Activated CD8-positive, alpha-beta memory T cell treated with anti-CD3 and anti-CD28 coated beads, Interleukin-2, amount 10 ng/mL, durations not matched to agents 7 days and 5 days (primary cell): Measurements from ENCODE around the gene CACNG6. TPM values are rescaled to one million over a fixed set of nuclear protein-coding genes. Genes with fewer than 3 reads are reported as not detected.

Experiments used
- total RNA-seq, 2 experiments: library from RNA; stranded (reverse); gene quantifications; one replicate each; pipeline ENCODE4 v1.2.3, GENCODE V29; 2021

The CACNG6 gene
- total RNA-seq, 2 experiments from 2014 or later = not detected

Other genes with a start within 250 kb of the CACNG6 start
- not detected for gene NLRP12, start 167.3 kb upstream of the CACNG6 start, total RNA-seq
- gene MYADM, start 123.8 kb upstream of the CACNG6 start, total RNA-seq = 10 to 100 TPM; 52.2 to 69.4 TPM
- not detected for gene PRKCG, start 109.4 kb upstream of the CACNG6 start, total RNA-seq
- not detected for gene CACNG7, start 82.4 kb upstream of the CACNG6 start, total RNA-seq
- not detected for gene CACNG8, start 28.7 kb upstream of the CACNG6 start, total RNA-seq
- gene VSTM1, start 72.3 kb downstream of the CACNG6 start, total RNA-seq = not detected
- not detected for gene TARM1, start 89.7 kb downstream of the CACNG6 start, total RNA-seq
- gene OSCAR, start 109.2 kb downstream of the CACNG6 start, total RNA-seq = under 1 TPM; 0.44 to 0.47 TPM
- gene NDUFA3, start 111.2 kb downstream of the CACNG6 start, total RNA-seq = 100 to 1,000 TPM; 121 to 127 TPM
- gene TFPT, start 124.0 kb downstream of the CACNG6 start, total RNA-seq = 10 to 100 TPM; 49.4 to 50.5 TPM
- 10 to 100 TPM; 63.6 to 89.0 TPM for gene PRPF31, start 124.1 kb downstream of the CACNG6 start, total RNA-seq
- gene CNOT3, start 146.1 kb downstream of the CACNG6 start, total RNA-seq = 10 to 100 TPM; 67.5 to 83.1 TPM
- 1 to 10 TPM; 8.0 to 8.6 TPM for gene LENG1, start 168.1 kb downstream of the CACNG6 start, total RNA-seq
- 1 to 10 TPM in 1 of 2 experiments, under 1 TPM in 1; 0.89 to 1.3 TPM for gene TMC4, start 181.5 kb downstream of the CACNG6 start, total RNA-seq
- gene MBOAT7, start 197.9 kb downstream of the CACNG6 start, total RNA-seq = 10 to 100 TPM; 54.7 to 76.3 TPM
- gene TSEN34, start 199.7 kb downstream of the CACNG6 start, total RNA-seq = 10 to 100 TPM; 11.4 to 13.5 TPM
- 1,000 to 10,000 TPM; 1,212 to 1,220 TPM for gene RPS9, start 209.2 kb downstream of the CACNG6 start, total RNA-seq
- gene LILRB3, start 231.4 kb downstream of the CACNG6 start, total RNA-seq = under 1 TPM in 1 of 2 experiments, not detected in 1; 0.35 TPM